ENCODE results near the gene BRIP1.

DNA sequence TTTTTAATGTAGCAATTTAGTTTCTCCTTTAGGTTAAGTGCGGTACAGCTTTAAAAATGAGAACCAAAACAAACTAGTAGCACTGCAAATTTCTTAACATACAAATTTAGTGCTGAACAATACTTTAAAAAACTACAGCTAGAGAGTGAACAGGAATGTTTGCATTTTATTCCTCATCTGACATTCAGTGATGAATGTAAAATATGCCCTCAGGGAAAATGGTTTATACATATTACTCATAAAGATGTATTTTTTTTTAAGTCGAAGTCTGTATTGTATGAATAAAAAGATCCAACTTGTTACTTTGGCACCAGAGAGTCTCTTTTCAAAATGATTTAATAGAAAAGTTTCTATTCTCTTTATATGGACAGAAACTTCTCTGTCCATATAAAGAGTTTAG lies 96.8 kb downstream of the BRIP1 start:
- TF ChIP-seq, protein P1, sequence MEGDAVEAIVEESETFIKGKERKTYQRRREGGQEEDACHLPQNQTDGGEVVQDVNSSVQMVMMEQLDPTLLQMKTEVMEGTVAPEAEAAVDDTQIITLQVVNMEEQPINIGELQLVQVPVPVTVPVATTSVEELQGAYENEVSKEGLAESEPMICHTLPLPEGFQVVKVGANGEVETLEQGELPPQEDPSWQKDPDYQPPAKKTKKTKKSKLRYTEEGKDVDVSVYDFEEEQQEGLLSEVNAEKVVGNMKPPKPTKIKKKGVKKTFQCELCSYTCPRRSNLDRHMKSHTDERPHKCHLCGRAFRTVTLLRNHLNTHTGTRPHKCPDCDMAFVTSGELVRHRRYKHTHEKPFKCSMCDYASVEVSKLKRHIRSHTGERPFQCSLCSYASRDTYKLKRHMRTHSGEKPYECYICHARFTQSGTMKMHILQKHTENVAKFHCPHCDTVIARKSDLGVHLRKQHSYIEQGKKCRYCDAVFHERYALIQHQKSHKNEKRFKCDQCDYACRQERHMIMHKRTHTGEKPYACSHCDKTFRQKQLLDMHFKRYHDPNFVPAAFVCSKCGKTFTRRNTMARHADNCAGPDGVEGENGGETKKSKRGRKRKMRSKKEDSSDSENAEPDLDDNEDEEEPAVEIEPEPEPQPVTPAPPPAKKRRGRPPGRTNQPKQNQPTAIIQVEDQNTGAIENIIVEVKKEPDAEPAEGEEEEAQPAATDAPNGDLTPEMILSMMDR (IDR thresholded peaks at IDR 0.05; ENCODE audit: insufficient read depth, low read depth, low read length): no peak
- no peak for TF ChIP-seq EZH2 (IDR thresholded peaks at IDR 0.05; ENCODE audit: insufficient read depth, low read length)
